ENCODE data around the gene CTDNEP1. TPM values are rescaled to one million over a fixed set of nuclear protein-coding genes. Genes with fewer than 3 reads are reported as not detected.

CTDNEP1 gene
- total and polyA plus RNA-seq, 8 donors, result 23.9 to 85.1 (median 73.9) TPM

DNA sequence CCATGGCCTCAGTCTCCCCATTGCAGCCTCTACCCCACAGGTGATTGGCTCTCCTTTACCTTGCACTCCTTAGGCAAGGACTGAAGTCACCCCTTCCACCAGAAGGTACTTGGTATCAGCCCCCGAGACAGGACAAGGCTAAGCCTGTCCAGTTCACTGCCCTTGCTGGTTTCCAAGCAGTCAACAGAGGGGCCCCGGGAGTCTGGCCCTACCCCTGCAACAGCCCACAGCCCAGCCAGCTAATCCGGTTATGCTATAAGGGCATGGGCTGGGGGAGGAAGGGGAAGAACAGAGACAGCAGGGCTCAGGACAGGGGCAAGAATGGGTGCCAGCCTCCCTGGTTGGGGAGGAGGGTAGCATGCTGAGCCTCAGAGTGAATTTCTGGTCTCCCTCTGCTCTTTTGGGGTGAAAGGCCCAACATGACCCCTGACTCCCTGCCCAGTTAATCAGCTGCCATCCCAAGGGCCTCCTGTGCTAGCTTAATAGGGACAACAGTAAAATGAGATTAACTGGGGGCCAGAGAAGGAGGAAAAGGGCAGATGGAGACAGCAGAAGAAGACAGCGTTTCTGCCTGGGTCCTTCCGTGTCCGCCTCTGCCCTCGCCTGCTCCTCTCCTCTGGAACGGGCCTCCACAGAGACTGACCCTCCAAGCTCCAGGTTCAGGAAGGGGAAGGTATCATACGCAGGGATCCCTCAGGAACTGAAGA lies 42.6 kb downstream of the CTDNEP1 start:
- DNase-seq, result no peak
- Histone ChIP-seq H3K36me3 (peaks cover 0 to 1% (median under 1%) of the 10 kb centered on the region in 4 donors), H3K9me3 (no peaks in the 10 kb centered on the region), H3K4me1 (peaks cover 16 to 50% (median 30%) of the 10 kb centered on the region in 4 donors), H3K4me3 (no peak overlapping the region), H3K27me3 (peaks cover 0 to 39% (median 0%) of the 10 kb centered on the region in 3 donors), H3K27ac (no peak overlapping the region)
- intact Hi-C loops (cut with DNase I; ENCODE audit: low total_unique reads), result no loop called here
- TF ChIP-seq, protein P1, sequence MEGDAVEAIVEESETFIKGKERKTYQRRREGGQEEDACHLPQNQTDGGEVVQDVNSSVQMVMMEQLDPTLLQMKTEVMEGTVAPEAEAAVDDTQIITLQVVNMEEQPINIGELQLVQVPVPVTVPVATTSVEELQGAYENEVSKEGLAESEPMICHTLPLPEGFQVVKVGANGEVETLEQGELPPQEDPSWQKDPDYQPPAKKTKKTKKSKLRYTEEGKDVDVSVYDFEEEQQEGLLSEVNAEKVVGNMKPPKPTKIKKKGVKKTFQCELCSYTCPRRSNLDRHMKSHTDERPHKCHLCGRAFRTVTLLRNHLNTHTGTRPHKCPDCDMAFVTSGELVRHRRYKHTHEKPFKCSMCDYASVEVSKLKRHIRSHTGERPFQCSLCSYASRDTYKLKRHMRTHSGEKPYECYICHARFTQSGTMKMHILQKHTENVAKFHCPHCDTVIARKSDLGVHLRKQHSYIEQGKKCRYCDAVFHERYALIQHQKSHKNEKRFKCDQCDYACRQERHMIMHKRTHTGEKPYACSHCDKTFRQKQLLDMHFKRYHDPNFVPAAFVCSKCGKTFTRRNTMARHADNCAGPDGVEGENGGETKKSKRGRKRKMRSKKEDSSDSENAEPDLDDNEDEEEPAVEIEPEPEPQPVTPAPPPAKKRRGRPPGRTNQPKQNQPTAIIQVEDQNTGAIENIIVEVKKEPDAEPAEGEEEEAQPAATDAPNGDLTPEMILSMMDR (IDR thresholded peaks at IDR 0.05), result no peak
- TF ChIP-seq POLR2A (IDR thresholded peaks at IDR 0.05) (no peak), EP300 (IDR thresholded peaks at IDR 0.05) (no peak), POLR2AphosphoS5 (IDR thresholded peaks at IDR 0.05) (no peak)
- 66 to 81% (median 75%) methylated on average over 9 of the region's 9 CpGs for WGBS, 5 donors

DNA sequence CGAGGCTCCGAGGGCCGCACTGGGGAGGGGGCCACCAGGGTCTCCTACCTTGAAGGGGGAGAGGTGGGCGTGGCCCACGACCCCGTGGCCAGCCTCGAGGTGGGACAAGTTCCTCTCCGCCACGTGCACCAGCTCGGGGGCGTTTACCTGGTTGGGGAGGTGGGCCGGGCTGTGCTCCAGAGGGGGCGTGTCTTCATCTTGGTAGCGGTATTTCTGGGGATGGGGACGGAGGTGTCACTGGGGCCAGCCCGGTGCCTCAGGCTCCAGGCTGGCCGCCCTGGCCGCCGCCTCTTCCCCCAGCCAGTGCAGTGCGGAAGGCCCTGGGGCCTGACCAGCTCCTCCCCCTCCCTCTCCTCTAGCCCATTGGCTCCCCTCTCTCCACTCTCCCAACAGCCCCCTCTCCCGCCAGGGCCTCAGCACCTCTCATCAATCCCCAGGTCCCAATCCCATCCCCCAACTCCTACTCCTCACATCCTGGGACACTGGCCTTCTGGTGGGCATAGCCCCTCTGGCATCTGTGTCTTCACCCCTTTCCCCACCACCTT lies 43.4 kb downstream of the CTDNEP1 start:
- WGBS, 5 donors, result 49 to 62% (median 51%) methylated on average over 10 to 21 of the region's 21 CpGs
- TF ChIP-seq, protein P1 (IDR thresholded peaks at IDR 0.05), result no peak
- TF ChIP-seq EP300 (IDR thresholded peaks at IDR 0.05), result no peak
- TF ChIP-seq POLR2A (IDR thresholded peaks at IDR 0.05), result no peak
- TF ChIP-seq POLR2AphosphoS5 (IDR thresholded peaks at IDR 0.05), result no peak
- Histone ChIP-seq H3K9me3 (no peaks in the 10 kb centered on the region), H3K27ac (no peak overlapping the region), H3K4me1 (peaks cover 11 to 44% (median 24%) of the 10 kb centered on the region in 4 donors), H3K27me3 (peaks cover 0 to 39% (median 0%) of the 10 kb centered on the region in 3 donors), H3K4me3 (no peak overlapping the region), H3K36me3 (peaks cover under 1 to 9% (median 8%) of the 10 kb centered on the region in 4 donors)
- intact Hi-C loops (cut with DNase I; ENCODE audit: low total_unique reads), result no loop called here
- no peak for DNase-seq

DNA sequence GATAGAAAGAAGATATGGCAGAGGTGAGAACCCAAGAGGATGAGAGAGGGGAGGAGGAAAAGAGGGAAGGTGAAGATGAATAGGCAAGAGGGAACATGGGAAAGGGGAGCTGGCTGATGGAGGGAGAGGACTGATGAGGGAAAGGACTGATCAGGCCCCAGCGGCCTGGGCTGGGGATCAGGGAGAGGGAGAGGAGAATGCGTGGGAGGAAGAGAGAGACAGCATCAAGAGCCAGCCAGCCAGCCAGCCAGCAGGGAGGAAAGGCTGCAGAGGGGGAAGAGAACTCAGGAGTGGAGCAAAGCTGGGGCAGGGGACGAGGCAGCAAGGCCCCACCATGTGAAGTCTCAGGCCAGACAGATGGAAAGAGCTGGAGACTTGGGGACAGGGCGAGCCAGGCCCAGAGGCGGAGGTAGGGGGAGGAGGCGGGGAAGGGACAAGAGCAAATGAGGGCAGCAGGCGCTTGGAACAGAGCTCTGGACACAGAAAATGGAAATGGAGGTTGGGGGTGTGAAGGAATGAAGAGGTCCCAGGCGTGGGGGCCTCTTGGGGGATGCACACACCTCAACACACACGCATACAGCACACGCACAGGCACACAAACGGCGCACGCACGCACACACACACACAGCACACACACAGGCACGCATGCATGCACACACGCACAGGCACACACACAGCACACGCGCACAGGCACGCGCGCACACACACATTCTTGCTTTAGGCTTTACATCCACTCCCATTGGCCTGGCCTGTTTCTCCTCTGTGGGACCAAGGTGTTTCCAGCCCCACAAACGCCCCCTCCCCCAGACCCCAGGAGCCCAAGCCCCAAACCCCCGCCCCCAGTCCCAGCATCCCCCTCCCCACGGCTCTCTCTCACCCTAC lies 44.2 kb downstream of the CTDNEP1 start:
- peaks cover 11 to 44% (median 23%) of the 10 kb centered on the region in 4 donors for H3K4me1 ChIP-seq
- H3K36me3 ChIP-seq, result peaks cover 7 to 16% (median 16%) of the 10 kb centered on the region in 4 donors
- TF ChIP-seq POLR2A (IDR thresholded peaks at IDR 0.05) (no peak), EP300 (IDR thresholded peaks at IDR 0.05) (no peak), POLR2AphosphoS5 (IDR thresholded peaks at IDR 0.05) (no peak)
- TF ChIP-seq, protein P1 (IDR thresholded peaks at IDR 0.05), result no peak
- intact Hi-C loops (cut with DNase I; ENCODE audit: low total_unique reads), result no loop called here
- peak overlapping the region in 1 of 5 donors; percentile 51 for H3K27ac ChIP-seq
- 76 to 85% (median 80%) methylated on average over 24 of the region's 24 CpGs for WGBS, 5 donors
- peaks cover 0 to 38% (median 0%) of the 10 kb centered on the region in 3 donors for H3K27me3 ChIP-seq
- H3K9me3 ChIP-seq, result no peaks in the 10 kb centered on the region
- H3K4me3 ChIP-seq, result no peak overlapping the region
- peak in 1 of 2 donors; percentile 72 for DNase-seq

DNA sequence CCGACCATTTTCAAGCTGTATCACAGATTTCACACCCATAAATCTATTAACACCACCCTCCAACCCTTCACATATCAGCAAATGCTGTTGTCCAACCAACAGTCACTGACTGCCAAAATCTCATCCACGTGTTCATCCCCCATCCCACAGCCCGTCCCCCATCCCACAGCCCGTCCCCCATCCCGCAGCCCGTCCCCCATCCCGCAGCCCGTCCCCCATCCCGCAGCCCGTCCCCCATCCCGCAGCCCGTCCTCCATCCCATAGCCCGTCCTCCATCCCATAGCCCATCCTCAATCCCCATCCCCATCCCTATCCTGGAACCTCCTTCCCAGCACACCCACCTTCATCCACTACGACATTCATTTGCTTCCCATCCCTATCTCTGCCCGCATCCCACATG lies 46.0 kb downstream of the CTDNEP1 start:
- DNase-seq, result no peak
- Histone ChIP-seq H3K27ac (peak overlapping the region; percentile 40 to 83 (median 67)), H3K4me1 (peaks cover 11 to 33% (median 16%) of the 10 kb centered on the region in 4 donors), H3K27me3 (peaks cover 0 to 20% (median 0%) of the 10 kb centered on the region in 3 donors), H3K9me3 (no peaks in the 10 kb centered on the region), H3K4me3 (peak overlapping the region; percentile 43 to 58 (median 52)), H3K36me3 (peaks cover 7 to 33% (median 30%) of the 10 kb centered on the region in 4 donors)
- 33 to 57% (median 47%) methylated on average over 8 to 15 of the region's 15 CpGs for WGBS, 5 donors
- TF ChIP-seq, protein P1 (IDR thresholded peaks at IDR 0.05), result no peak
- TF ChIP-seq EP300 (IDR thresholded peaks at IDR 0.05), result no peak
- no peak for TF ChIP-seq POLR2AphosphoS5 (IDR thresholded peaks at IDR 0.05)
- no peak for TF ChIP-seq POLR2A (IDR thresholded peaks at IDR 0.05)
- intact Hi-C loops (cut with DNase I; ENCODE audit: low total_unique reads), result no loop called here
